ENCODE data around the gene CDK17.

DNA sequence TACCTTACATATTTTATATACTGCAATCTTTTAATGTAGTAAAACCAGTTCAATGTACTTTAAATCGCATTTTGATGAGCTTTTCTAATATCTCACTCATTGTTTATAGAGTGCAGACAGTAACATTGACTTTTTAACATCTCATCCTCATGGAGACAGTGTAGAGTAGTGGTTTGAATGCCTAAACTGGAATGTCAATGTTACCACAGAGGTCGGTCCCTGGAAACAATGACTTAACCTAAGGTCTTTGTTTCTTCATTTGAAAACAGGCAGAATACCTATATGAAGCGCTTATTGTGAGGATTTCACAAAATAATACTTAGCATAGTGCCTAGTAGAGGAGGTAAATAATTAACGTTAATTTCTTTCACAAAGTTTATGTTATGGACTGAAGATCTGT, 5.0 kb downstream of the CDK17 start:
- no peak for TF ChIP-seq EZH2 (IDR thresholded peaks at IDR 0.05; ENCODE audit: low read length, unreplicated experiment)
- TF ChIP-seq, protein P1, sequence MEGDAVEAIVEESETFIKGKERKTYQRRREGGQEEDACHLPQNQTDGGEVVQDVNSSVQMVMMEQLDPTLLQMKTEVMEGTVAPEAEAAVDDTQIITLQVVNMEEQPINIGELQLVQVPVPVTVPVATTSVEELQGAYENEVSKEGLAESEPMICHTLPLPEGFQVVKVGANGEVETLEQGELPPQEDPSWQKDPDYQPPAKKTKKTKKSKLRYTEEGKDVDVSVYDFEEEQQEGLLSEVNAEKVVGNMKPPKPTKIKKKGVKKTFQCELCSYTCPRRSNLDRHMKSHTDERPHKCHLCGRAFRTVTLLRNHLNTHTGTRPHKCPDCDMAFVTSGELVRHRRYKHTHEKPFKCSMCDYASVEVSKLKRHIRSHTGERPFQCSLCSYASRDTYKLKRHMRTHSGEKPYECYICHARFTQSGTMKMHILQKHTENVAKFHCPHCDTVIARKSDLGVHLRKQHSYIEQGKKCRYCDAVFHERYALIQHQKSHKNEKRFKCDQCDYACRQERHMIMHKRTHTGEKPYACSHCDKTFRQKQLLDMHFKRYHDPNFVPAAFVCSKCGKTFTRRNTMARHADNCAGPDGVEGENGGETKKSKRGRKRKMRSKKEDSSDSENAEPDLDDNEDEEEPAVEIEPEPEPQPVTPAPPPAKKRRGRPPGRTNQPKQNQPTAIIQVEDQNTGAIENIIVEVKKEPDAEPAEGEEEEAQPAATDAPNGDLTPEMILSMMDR (conservative IDR thresholded peaks at IDR 0.05; ENCODE audit: low read depth, low read length) = no peak

Measured in PC-3 (cell line).